NCI-H2171 treated with DMSO at 0.1 percent for 48 hours (cell line): ENCODE data around the gene HTRA2.

Experiments used
- DNase-seq: peaks from one replicate; lab custom pipeline; 2025; lab: John Stamatoyannopoulos, UW

Gene HTRA2

DNA sequence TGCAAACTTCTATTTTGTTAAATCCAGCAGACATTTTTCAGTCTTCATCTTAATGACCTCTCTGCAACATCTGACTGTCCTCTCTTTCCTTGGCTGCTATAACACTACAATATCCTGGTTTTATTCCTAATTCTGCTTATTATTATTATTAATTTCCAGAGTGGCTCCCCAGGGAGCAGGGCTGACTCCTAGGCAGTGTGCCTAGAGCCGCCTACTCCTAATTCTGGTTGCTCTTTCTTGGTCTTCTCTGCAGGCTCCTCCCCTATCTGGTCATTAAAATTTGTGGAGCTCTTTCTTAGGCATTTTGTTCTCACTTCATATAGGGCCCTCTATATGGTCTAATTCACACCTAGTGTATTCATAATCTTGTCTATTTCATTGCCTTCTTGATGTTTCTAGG is 13.2 kb downstream of the HTRA2 start:
- no peak for DNase-seq

DNA sequence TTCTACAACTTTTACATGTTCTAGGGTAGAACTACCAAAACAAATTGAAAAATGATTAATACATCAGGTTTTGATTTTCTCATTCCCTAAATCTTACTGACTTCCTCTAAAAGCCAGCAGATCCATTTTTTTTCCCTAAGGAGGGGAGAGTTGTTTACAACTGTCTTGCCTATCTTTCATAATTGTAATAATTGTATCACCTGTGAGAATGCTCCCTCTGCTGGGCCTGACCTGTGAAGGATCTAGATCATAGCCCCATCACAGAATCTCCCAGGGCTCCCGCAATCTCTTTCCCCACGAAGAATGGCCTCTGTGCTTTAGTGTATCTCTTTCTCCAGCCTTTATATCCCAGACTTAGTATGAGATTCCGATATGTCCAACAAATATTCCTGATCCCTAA is 14.9 kb downstream of the HTRA2 start:
- DNase-seq: peak; percentile 14

- DNase-seq: no peak
These were observed 16.3 kb downstream of the HTRA2 start for GRCh38 chr2:74546004-74546403.

GRCh38 chr2:74548285-74548899 is 18.7 kb downstream of the HTRA2 start:
- DNase-seq: peak; percentile 78

DNA sequence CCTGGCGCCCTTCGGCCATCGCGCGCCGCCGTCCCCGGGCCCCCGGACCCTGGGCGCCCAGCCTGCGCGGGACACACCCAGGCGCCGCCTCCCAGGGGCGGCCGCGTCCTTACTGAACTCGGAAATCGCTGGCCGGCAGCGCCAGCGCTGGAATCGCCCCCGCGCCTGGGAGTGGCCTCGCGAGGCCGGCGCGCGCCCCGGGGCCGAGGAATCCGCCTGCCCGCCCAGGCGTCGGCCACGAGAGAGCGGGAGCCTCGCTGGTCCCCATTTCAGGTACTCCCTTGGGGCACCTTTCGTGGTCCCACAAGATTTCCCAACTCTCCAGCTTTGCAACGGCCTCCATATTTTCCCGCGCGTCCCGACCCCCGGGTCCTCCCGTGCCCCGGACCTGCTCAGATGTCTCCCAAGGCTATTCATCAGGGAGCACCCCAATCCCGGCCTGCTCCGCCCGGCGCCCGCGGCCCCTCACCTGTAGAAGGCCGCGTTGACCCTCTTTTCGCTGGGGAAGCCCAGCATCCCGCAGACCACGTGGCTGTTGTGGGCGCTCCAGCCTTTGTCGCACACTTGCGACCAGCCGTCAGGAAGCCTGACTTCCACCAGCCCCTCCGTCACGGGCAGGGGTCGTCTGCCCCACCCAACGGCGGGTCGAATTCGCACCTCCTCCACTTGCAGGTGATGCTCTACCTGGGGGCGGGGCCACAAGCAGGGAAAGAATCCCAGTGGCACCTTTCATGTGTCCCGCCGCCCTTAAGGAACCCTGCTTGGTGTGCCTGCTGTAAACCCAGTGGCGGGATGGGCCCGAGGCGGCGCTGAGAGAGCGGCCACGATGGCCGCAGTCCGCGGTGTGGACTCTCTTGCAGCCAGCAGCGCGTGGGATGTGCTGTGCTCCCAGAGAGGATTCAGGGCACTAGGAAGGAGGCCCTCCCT is 19.4 kb downstream of the HTRA2 start:
- DNase-seq: peak; percentile 60

GRCh38 chr2:74550231-74550630 is 20.5 kb downstream of the HTRA2 start:
- no peak for DNase-seq

- no peak for DNase-seq
These were observed 21.8 kb downstream of the HTRA2 start for GRCh38 chr2:74551530-74551929.

DNA sequence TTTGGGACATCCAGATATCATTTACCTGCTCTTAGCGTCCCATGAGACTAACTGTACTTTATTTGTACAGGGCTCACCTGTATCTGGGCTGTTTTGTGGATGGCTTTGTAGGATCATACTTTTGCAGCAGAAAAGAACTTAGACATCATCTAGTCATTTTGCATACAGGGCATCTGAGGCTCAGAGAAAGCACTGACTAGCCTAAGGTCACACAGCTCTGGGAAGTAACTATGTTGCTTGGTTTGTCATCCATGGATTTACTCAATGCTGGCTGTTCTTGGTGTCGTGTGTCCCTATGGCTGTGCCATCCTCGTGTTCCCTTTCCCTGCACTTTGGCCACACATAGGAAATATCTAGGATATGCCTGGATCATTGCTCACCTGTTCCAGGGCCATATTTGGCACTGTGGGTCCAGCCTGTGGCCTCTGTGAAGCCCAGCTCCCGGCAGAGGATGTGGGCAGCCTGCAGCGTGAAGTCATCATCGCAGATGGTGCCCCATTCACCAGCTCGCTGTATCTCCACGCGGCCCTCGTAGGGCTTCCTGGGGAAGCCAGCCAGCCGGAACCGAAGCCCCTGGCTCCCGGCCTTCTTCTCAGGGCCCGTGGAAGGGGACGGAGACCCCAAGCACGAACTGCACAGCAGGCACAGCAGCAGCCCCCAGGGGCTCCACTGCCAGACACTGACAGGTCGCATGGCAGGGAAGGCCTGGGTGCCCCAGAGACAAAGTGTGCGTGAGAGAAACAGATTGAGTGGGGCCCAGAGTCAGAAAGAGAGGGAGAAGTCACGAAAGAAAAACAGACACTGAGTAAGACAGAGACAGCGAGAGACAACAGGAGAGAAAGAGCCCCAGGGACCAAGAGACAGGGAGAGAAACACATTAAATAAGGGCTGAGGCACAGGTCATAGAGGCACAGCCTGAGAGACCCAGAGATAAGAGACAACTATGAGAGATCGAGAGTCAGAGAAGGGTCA is 22.5 kb downstream of the HTRA2 start:
- no peak for DNase-seq

GRCh38 chr2:74552914-74553811 is 23.4 kb downstream of the HTRA2 start:
- no peak for DNase-seq

DNA sequence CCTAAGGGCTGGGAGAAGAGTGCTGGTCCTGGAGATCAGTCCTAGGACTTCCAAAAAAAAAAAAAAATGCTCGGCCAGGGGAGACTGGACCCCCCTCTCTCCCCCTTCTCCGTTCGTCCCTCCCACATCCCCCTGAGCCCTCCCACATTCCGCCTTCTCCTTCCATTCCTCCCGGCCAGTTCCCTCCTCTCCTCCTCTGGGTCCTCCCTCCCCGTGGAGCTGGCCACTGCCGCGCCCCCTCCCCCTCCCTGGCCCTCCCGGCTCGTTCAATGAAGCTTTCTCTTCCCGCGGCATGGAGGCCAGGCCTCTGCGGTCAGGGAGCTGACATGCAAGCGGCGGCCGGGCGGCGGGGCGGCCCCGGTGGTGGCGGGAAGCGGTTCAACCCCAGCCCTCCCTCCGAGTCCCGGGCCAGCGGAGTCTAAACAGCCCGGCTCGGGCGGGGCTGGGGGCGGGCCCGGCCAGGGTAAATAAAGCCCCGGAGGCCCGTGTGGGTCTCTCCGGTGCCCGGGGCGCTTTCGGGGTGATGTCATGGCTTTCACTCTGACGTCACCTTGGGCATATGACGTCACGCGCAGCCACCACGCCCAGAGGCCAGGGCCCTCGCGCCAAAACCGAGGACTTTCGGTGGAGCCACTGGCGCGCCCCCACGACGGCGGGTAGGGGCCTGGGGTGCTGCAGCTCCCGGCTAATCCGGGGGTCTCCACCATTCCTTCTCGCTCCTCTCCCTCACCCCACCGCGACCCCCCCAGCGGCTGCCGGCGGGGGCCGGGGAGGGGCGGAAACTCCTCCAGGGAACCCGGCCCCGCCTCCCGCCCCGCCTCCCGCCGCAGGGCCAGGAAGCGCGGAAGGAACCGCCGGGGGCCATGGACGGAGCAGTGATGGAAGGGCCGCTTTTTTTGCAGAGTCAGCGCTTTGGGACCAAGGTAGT is 24.4 kb downstream of the HTRA2 start, which contains the start of the genes DOK1 and LOXL3:
Gene DOK1 (plus strand): TSS at position 829 of the 928 bp plus-strand sequence. CDS start 35 bp downstream, at position 864.
Gene LOXL3 (minus strand): TSS at position 51 of the 928 bp plus-strand sequence. CDS start 1,308 bp downstream, outside the sequence.
- no peak for DNase-seq

DNA sequence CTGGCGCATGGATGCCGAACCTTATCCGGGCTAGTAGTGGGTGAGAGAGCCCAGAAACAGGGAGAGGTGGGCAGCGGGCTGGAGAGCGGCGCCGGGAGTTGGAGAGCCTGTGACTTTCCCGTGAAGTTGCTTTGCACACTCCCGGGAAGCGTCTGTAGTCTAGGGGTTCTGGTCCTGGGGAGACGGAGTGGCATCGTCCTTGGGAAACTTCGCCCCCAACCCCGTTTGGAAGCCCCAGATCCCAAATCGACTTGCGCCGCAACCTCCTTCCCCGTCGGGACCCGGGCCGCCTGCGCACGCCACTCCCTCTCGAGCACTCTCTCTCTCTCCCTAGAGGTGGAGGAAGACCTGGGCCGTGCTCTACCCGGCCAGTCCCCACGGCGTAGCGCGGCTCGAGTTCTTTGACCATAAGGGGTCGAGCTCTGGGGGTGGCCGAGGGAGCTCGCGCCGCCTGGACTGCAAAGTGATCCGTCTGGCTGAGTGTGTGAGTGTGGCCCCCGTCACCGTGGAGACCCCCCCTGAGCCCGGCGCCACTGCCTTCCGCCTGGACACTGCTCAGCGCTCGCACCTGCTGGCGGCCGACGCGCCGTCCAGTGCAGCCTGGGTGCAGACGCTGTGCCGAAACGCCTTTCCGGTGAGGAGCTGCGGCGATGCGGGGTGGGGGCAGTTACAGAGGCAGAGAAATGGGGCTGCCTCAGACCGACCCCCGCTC is 25.2 kb downstream of the HTRA2 start:
- DNase-seq: no peak

DNA sequence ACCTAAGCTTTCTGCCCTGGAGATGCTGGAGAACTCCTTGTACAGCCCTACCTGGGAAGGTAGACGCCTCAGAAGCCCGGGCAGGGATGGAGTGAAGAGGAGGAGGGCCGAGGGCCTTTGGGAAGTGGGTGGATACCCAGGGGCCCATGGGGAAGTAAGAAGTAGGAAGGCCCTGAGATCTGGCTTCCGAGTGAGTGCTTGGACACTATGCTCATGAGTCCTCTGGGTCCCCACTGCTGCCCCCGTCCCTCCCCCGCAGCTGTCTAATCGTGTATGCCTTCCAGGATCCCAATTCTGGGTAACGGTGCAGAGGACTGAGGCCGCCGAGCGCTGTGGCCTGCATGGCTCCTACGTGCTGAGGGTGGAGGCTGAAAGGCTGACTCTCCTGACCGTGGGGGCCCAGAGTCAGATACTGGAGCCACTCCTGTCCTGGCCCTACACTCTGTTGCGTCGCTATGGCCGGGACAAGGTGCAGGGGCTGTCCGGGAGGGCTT is 25.9 kb downstream of the HTRA2 start:
- no peak for DNase-seq

DNA sequence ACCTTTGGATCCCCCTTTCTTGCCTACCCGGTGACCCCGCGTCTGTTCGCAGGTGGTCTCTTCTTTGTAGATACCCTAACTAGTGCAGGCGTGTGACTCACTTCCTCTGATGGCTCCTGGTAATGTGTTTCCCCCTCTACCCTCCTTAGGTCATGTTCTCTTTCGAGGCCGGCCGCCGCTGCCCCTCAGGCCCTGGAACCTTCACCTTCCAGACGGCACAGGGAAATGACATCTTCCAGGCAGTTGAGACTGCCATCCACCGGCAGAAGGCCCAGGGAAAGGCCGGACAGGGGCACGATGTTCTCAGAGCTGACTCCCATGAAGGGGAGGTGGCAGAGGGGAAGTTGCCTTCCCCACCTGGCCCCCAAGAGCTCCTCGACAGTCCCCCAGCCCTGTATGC is 26.4 kb downstream of the HTRA2 start:
- DNase-seq: no peak

GRCh38 chr2:74556831-74557370 is 27.2 kb downstream of the HTRA2 start:
- DNase-seq: no peak

GRCh38 chr2:74558284-74559230 is 28.8 kb downstream of the HTRA2 start:
- no peak for DNase-seq

GRCh38 chr2:74559912-74560311 is 30.2 kb downstream of the HTRA2 start:
- no peak for DNase-seq

- DNase-seq: no peak
These were observed 30.9 kb downstream of the HTRA2 start for GRCh38 chr2:74560591-74560990.
